C4-2B (cell line): Measurements from ENCODE around the gene TBPL1.
A peak's percentile ranks its signal among the peaks of the same experiment; 100 is the strongest.

Experiments
- H3K27ac ChIP-seq: fragments of 450-650 bp; 2 replicates; pipeline ENCODE4 v1.5.1; 2017
- ZFX ChIP-seq: fragments of 450-650 bp; IDR thresholded peaks from 2 replicates; pipeline ENCODE4 v1.6.1; 2017
- TF ChIP-seq, protein P1 (sequence below): fragments of 450-650 bp; conservative IDR thresholded peaks from 2 replicates; pipeline ENCODE4 v1.5.1; 2017; ENCODE audit warnings: mild to moderate bottlenecking

Gene TBPL1

GRCh38 chr6:134004714-134005113 lies 51.7 kb downstream of the TBPL1 start:
- H3K27ac ChIP-seq = no peak overlapping the region
- no peak for TF ChIP-seq ZFX
- TF ChIP-seq, protein P1, sequence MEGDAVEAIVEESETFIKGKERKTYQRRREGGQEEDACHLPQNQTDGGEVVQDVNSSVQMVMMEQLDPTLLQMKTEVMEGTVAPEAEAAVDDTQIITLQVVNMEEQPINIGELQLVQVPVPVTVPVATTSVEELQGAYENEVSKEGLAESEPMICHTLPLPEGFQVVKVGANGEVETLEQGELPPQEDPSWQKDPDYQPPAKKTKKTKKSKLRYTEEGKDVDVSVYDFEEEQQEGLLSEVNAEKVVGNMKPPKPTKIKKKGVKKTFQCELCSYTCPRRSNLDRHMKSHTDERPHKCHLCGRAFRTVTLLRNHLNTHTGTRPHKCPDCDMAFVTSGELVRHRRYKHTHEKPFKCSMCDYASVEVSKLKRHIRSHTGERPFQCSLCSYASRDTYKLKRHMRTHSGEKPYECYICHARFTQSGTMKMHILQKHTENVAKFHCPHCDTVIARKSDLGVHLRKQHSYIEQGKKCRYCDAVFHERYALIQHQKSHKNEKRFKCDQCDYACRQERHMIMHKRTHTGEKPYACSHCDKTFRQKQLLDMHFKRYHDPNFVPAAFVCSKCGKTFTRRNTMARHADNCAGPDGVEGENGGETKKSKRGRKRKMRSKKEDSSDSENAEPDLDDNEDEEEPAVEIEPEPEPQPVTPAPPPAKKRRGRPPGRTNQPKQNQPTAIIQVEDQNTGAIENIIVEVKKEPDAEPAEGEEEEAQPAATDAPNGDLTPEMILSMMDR = no peak

DNA sequence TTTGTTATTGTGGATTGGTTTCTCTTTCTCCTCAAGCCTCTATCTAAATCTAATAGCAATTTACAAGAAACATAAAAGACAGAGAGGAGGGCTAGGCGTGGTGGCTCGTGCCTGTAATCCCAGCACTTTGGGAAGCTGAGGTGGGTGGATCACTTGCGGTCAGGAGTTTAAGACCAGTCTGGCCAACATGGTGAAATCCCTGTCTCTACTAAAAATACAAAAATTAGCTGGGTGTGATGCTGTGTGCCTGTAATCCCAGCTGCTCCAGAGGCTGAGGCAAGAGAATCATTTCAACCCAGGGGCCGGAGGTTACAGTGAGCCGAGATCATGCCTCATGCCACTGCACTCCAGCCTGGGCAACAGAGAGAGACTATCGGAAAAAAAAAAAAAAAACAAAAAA lies 52.8 kb downstream of the TBPL1 start:
- TF ChIP-seq, protein P1 = no peak
- no peak for TF ChIP-seq ZFX
- H3K27ac ChIP-seq = no peak overlapping the region

GRCh38 chr6:134007077-134007476 lies 54.1 kb downstream of the TBPL1 start:
- H3K27ac ChIP-seq = peak overlapping the region; percentile 57
- TF ChIP-seq, protein P1 = no peak
- TF ChIP-seq ZFX = no peak

DNA sequence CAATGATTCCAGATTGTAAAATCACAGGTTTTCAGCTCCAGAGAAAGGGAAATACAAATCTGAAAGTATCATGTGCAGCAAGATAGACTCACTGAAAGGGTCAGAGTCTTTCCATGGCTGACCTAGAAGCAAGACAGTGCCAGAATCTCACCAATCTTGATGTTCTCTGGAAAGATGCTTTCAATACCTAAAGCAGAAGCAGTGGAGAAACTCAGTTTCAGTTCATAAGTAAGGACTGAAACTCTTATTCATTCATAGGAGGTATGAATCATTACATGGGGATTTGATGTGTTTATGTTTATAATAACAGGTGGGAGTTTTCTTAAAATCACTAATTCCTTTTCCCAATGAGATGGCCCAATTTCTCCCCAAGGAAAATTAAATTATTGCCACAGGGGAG lies 56.9 kb downstream of the TBPL1 start:
- no peak overlapping the region for H3K27ac ChIP-seq
- TF ChIP-seq ZFX = no peak
- TF ChIP-seq, protein P1 = no peak

DNA sequence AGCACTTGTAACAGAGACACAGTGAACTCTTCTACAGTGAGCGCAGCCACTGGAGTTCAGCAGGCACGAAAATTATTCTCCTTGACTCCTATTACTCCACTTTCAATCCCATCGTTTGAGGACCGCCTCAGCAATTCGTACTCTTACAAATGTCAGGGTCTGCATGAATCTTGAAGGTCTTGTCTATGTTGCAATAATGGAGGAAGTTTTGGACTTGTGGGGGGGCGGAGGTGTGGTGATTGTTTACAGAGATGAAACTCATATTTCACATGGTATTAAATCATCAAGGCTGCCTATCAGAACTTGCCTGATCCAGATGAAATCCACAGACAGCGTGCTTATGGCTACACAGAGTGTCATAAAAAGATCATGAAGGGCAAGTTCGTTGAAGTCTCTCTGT lies 57.4 kb downstream of the TBPL1 start:
- no peak overlapping the region; the same call in 1 of the 2 replicates for H3K27ac ChIP-seq
- TF ChIP-seq ZFX = no peak
- TF ChIP-seq, protein P1 = no peak

- no peak for TF ChIP-seq ZFX
- TF ChIP-seq, protein P1 = no peak
- peak overlapping the region; percentile 3 for H3K27ac ChIP-seq
Observed at GRCh38 chr6:134010974-134011373, 58.0 kb downstream of the TBPL1 start.

- TF ChIP-seq, protein P1 = no peak
- TF ChIP-seq ZFX = no peak
- peak overlapping the region; percentile 81 for H3K27ac ChIP-seq
Observed at GRCh38 chr6:134014588-134015137, 61.6 kb downstream of the TBPL1 start.
